HepG2 (cell line): Measurements from ENCODE around the gene ZKSCAN8. TPM values are rescaled to one million over a fixed set of nuclear protein-coding genes. Genes with fewer than 3 reads are reported as not detected.

Experiments
- ATAC-seq: fragments of 200-7000 bp; cut with Tn5 transposase; 3 replicates; pipeline ENCODE4 v1.9.1; 2020; ENCODE audit warnings: mild to moderate bottlenecking, moderate library complexity
- BruUV-seq: library from RNA; stranded (reverse); fragments of 400-500 nt; replicated peaks from 2 replicates; lab custom pipeline; 2021; lab: Mats Ljungman, UMichigan
- CTCF ChIA-PET: fragments of 300-600 bp; formaldehyde crosslinking; extraction: SDS; loops from one replicate; lab custom pipeline; 2021; ENCODE audit warnings: low total read pairs, inconsistent platforms, low intra/inter-chr PET ratio; lab: Yijun Ruan, JAX
- POLR2A ChIA-PET: fragments of 350-600 bp; sonication (Branson Sonifier 250); formaldehyde crosslinking; loops from one replicate; lab custom pipeline; 2020; ENCODE audit warnings: antibody characterized with exemption, inconsistent platforms; lab: Yijun Ruan, JAX
- DNase-seq: peaks from one replicate; pipeline ENCODE4 v3.0.0-alpha.2; 2015; ENCODE audit warnings: low spot score
- FAIRE-seq: peaks from 3 replicates; lab custom pipeline; 2011; peaks lifted over from hg19 to GRCh38; lab: Jason Lieb, UNC
- H2AFZ ChIP-seq: one replicate; pipeline ENCODE4 v1.6.1; 2011; ENCODE audit warnings: low read length, inconsistent platforms
- H3K27ac ChIP-seq: fragments of 300-600 bp; 3 replicates; pipeline ENCODE4 v1.8.0; 2011; ENCODE audit warnings: mixed run types, mild to moderate bottlenecking, mixed read lengths, low read length, inconsistent platforms; ENCODE audit not compliant: insufficient read depth; ENCODE audit errors: extremely low read length
- H3K27me3 ChIP-seq, 2 experiments: fragments of 200-600 bp in 1 of 2; 2 replicates in 1 of 2; 3 replicates in 1 of 2; pipeline versions ENCODE4 v1.6.0 to v1.8.0; 2011; ENCODE audit warnings: low read length in 2 of 2, mild to moderate bottlenecking in 2 of 2, moderate library complexity in 2 of 2, inconsistent platforms in 1 of 2; ENCODE audit not compliant: insufficient read depth in 2 of 2, control insufficient read depth in 1 of 2
- H3K36me3 ChIP-seq, 2 experiments: fragments of 200-600 bp in 1 of 2; replicated peaks in 1 of 2; 2 replicates in 1 of 2; 3 replicates in 1 of 2; pipeline versions ENCODE4 v1.5.1 to v1.8.0; 2011; ENCODE audit warnings: low read length in 2 of 2, inconsistent platforms in 1 of 2; ENCODE audit not compliant: insufficient read depth in 2 of 2, control insufficient read depth in 1 of 2
- H3K4me1 ChIP-seq: 2 replicates; pipeline ENCODE4 v1.5.1; 2012; ENCODE audit warnings: low read length, inconsistent platforms; ENCODE audit not compliant: insufficient read depth
- H3K4me2 ChIP-seq: 2 replicates; pipeline ENCODE4 v1.6.0; 2011; ENCODE audit warnings: low read depth, low read length, inconsistent platforms
- H3K4me3 ChIP-seq, 3 experiments: fragments of 200-600 bp in 1 of 3; sonication (generic), shearing (Covaris generic) in 1 of 3; replicated peaks in 1 of 3; 2 replicates each; pipeline ENCODE4 v1.5.1; 2011 to 2016; ENCODE audit warnings: low read length in 3 of 3, inconsistent platforms in 2 of 3, low read depth in 2 of 3, mild to moderate bottlenecking in 2 of 3, control low read depth in 1 of 3, mixed read lengths in 1 of 3; ENCODE audit not compliant: insufficient read depth in 1 of 3
- H3K79me2 ChIP-seq: one replicate; pipeline ENCODE4 v1.6.1; 2011; ENCODE audit warnings: low read length, inconsistent platforms; ENCODE audit not compliant: insufficient read depth
- H3K9ac ChIP-seq: 2 replicates; pipeline ENCODE4 v1.6.0; 2011; ENCODE audit warnings: mild to moderate bottlenecking, low read depth, low read length, inconsistent platforms; ENCODE audit not compliant: insufficient read depth
- H3K9me3 ChIP-seq: 2 replicates; pipeline ENCODE4 v1.5.1; 2012; ENCODE audit warnings: mild to moderate bottlenecking, low read length
- H4K20me1 ChIP-seq: 2 replicates; pipeline ENCODE4 v1.6.0; 2011; ENCODE audit warnings: inconsistent platforms, mild to moderate bottlenecking, low read length, moderate library complexity; ENCODE audit not compliant: insufficient read depth
- DMAP1 ChIP-seq: IDR thresholded peaks from 2 replicates; pipeline ENCODE4 v1.6.1; 2016
- E2F1 ChIP-seq: sonication (generic); formaldehyde crosslinking; IDR thresholded peaks from 2 replicates; pipeline ENCODE4 v1.5.0; 2020; ENCODE audit warnings: missing genetic modification reagents
- EED ChIP-seq: sonication (generic); formaldehyde crosslinking; IDR thresholded peaks from 2 replicates; pipeline ENCODE4 v1.5.0; 2020; ENCODE audit warnings: mild to moderate bottlenecking, missing genetic modification reagents
- EHMT2 ChIP-seq: fragments of 200-600 bp; sonication (generic); IDR thresholded peaks from 2 replicates; pipeline ENCODE4 v1.7.0; 2017; ENCODE audit warnings: antibody characterized with exemption, low read depth, low read length, borderline replicate concordance
- HMG20B ChIP-seq: conservative IDR thresholded peaks from 2 replicates; pipeline ENCODE4 v1.6.1; 2016; ENCODE audit warnings: missing genetic modification reagents, missing compliant biosample characterization
- KAT7 ChIP-seq: IDR thresholded peaks from 2 replicates; pipeline ENCODE4 v1.6.1; 2018; ENCODE audit warnings: borderline replicate concordance, missing compliant biosample characterization
- MBNL3 ChIP-seq: fragments of 250-450 bp; sonication (Bioruptor Pico); conservative IDR thresholded peaks from 2 replicates; pipeline ENCODE4 v1.8.0; 2022; ENCODE audit warnings: mild to moderate bottlenecking, inconsistent platforms
- NFYB ChIP-seq: sonication (generic); formaldehyde crosslinking; IDR thresholded peaks from 2 replicates; pipeline ENCODE4 v1.4.0; 2020; ENCODE audit warnings: missing genetic modification reagents
- NRL ChIP-seq: sonication (generic); formaldehyde crosslinking; IDR thresholded peaks from 2 replicates; pipeline ENCODE4 v1.5.0; 2020; ENCODE audit warnings: missing genetic modification reagents, mild to moderate bottlenecking, moderate library complexity, borderline replicate concordance
- POLR2AphosphoS5 ChIP-seq: IDR thresholded peaks from 2 replicates; pipeline ENCODE4 v1.6.1; 2012; ENCODE audit warnings: low read depth, low read length
- PRDM10 ChIP-seq: sonication (generic); formaldehyde crosslinking; IDR thresholded peaks from 2 replicates; pipeline ENCODE4 v1.4.0; 2020; ENCODE audit warnings: low read depth, missing genetic modification reagents
- SRSF9 ChIP-seq: fragments of 200-400 bp; formaldehyde crosslinking; IDR thresholded peaks from 2 replicates; pipeline ENCODE4 v1.6.1; 2018; ENCODE audit warnings: borderline replicate concordance, mild to moderate bottlenecking, low read depth, low read length; ENCODE audit not compliant: insufficient read depth, poor library complexity, severe bottlenecking
- ZBTB2 ChIP-seq: sonication (generic); formaldehyde crosslinking; IDR thresholded peaks from 2 replicates; pipeline ENCODE4 v1.8.0; 2022; ENCODE audit warnings: low read depth, missing genetic modification reagents
- ZBTB43 ChIP-seq: sonication (generic); formaldehyde crosslinking; conservative IDR thresholded peaks from 2 replicates; pipeline ENCODE4 v1.4.0; 2020; ENCODE audit warnings: missing genetic modification reagents
- ZNF329 ChIP-seq: sonication (generic); formaldehyde crosslinking; IDR thresholded peaks from 2 replicates; pipeline ENCODE4 v1.9.0; 2021; ENCODE audit warnings: low read depth, mild to moderate bottlenecking, missing genetic modification reagents
- ZNF432 ChIP-seq: sonication (generic); formaldehyde crosslinking; IDR thresholded peaks from 2 replicates; pipeline ENCODE4 v1.5.0; 2020; ENCODE audit warnings: missing genetic modification reagents, mild to moderate bottlenecking, borderline replicate concordance
- WGBS: methylation state at CpG from one replicate; pipeline ENCODE4 v1.1.6; 2017; ENCODE audit warnings: low lambda C conversion rate; 5-methylcytosine and 5-hydroxymethylcytosine counted together
- in situ Hi-C: cut with HindIII; loops from 2 replicates; pipeline ENCODE4 v1.10.0; 2017; ENCODE audit warnings: low pct_unique_long_range_greater_than_20kb; ENCODE audit not compliant: extremely low pct_ligation_motif_present
- intact Hi-C: fragments of 100-400 bp; cut with micrococcal nuclease; formaldehyde crosslinking; loops from one replicate; pipeline ENCODE4 v1.10.0; 2022; ENCODE audit not compliant: unreplicated experiment
- polyA plus RNA-seq, 8 experiments: library from polyadenylated mRNA; depleted of rRNA in 3 of 8; stranded (reverse) in 7 of 8; unstranded in 1 of 8; fragments of >200 nt; fragmentation: Illumina TruSeq in 4 of 8; extraction: Trizol in 4 of 8; gene quantifications; 2 replicates each; pipeline versions ENCODE4 v1.2.1 to v1.2.3, GENCODE V29; 2011 to 2016; ENCODE audit warnings: low read depth in 4 of 8, missing spikeins in 1 of 8, mixed read lengths in 1 of 8; ENCODE audit not compliant: insufficient read depth in 1 of 8
- total RNA-seq, 5 experiments: library from RNA; depleted of rRNA; stranded (reverse); fragments of >200 nt; fragmentation: Illumina TruSeq; extraction: Trizol; gene quantifications; 2 replicates each; pipeline ENCODE4 v1.2.3, GENCODE V29; 2016; ENCODE audit warnings: low read depth in 1 of 5
- TF ChIP-seq, protein P1 (sequence below): IDR thresholded peaks from 2 replicates; pipeline ENCODE4 v1.6.1; 2018; ENCODE audit warnings: missing genetic modification reagents, mild to moderate bottlenecking, missing compliant biosample characterization

ZKSCAN8 gene
- total and polyA plus RNA-seq, 2 of the 13 experiments (the other 11 are each of a cell fraction or from before 2014, with no cell fraction given): 12.4 to 20.9 TPM

DNA sequence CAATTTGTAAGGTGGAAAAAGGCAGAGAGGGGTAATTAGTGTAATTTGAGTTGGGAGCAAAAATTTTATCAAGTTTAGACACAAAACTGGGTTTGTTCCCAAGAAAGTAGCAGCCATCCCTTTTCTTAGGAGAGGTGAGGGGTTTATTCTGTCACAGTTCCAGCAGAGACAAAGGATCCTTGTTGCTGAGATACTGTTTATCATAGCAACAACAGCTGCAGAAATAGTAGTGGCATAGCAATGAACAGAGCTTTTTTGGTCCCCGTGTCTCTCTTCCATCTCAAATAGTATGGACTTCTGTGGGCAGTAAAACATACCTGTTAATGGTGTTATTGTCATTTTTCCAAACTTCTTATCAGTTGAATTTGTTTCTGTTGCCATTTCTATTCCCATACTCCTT lies 23.9 kb downstream of the ZKSCAN8 start:
- Histone ChIP-seq H3K4me3 (no peak overlapping the region), H3K36me3 (0 out of 5 replicates have a peak, but pooled peaks cover 0 to 1% of the 10 kb centered on the region in 2 experiments), H3K27me3 (no peaks in the 10 kb centered on the region; a peak in 1 of 5 replicates), H3K9ac (no peak overlapping the region), H3K4me2 (no peak overlapping the region), H2AFZ (no peak overlapping the region), H3K27ac (no peak overlapping the region), H3K4me1 (peaks cover 13% of the 10 kb centered on the region), H3K79me2 (no peaks in the 10 kb centered on the region), H4K20me1 (no peaks in the 10 kb centered on the region), H3K9me3 (no peaks in the 10 kb centered on the region)
- CTCF ChIA-PET: no interaction called here
- FAIRE-seq: no peak
- BruUV-seq: no TSS peak
- no peak for DNase-seq
- WGBS: 67% methylated on average over 1 of the region's 1 CpG
- POLR2A ChIA-PET: interaction anchor here (0.8 kb wide), 1 partner anchor 24 kb away, joined by 3 read pairs; the partner anchor contains the start of gene ZKSCAN8
- in situ Hi-C loops: no loop called here
- intact Hi-C loops: no loop called here
- no peak for ATAC-seq
- TF ChIP-seq ZNF432 (no peak), HMG20B (CRISPR knock-in tag) (no peak), PRDM10 (CRISPR knock-in tag) (no peak), POLR2AphosphoS5 (no peak), DMAP1 (CRISPR knock-in tag) (no peak), ZBTB2 (no peak), MBNL3 (no peak), EHMT2 (no peak), SRSF9 (no peak), ZNF329 (CRISPR knock-in tag) (no peak), EED (no peak), NRL (CRISPR knock-in tag) (no peak), E2F1 (CRISPR knock-in tag) (no peak), ZBTB43 (CRISPR knock-in tag) (no peak), NFYB (CRISPR knock-in tag) (no peak), KAT7 (no peak)
- TF ChIP-seq, protein P1, sequence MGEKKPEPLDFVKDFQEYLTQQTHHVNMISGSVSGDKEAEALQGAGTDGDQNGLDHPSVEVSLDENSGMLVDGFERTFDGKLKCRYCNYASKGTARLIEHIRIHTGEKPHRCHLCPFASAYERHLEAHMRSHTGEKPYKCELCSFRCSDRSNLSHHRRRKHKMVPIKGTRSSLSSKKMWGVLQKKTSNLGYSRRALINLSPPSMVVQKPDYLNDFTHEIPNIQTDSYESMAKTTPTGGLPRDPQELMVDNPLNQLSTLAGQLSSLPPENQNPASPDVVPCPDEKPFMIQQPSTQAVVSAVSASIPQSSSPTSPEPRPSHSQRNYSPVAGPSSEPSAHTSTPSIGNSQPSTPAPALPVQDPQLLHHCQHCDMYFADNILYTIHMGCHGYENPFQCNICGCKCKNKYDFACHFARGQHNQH (CRISPR knock-in tag): no peak
